WTC11 (cell line): ENCODE results near the gene AADACL2. TPM values are rescaled to one million over a fixed set of nuclear protein-coding genes. Genes with fewer than 3 reads are reported as not detected.

Experiments
- ATAC-seq: fragments of 200-7000 bp; cut with Tn5 transposase; 2 replicates; pipeline ENCODE4 v1.10.0; 2021; ENCODE audit warnings: mild to moderate bottlenecking, moderate library complexity
- CTCF ChIA-PET: fragments of 300-600 bp; sonication (Branson Sonifier 250); formaldehyde crosslinking; loops from one replicate; lab custom pipeline; 2021; ENCODE audit warnings: antibody characterized with exemption; lab: Charles Lee
- POLR2A ChIA-PET: fragments of 350-600 bp; sonication (Branson Sonifier 250); formaldehyde crosslinking; loops from one replicate; lab custom pipeline; 2021; ENCODE audit warnings: antibody characterized with exemption; lab: Charles Lee
- DNase-seq: peaks from one replicate; pipeline ENCODE4 v3.0.0; 2021; ENCODE audit warnings: low spot score
- H3K27ac Mint-ChIP-seq: 2 replicates; pipeline ENCODE4 v1.8.0; 2021; ENCODE audit warnings: mixed read lengths
- H3K27me3 Mint-ChIP-seq: 2 replicates; pipeline ENCODE4 v1.8.0; 2021; ENCODE audit warnings: low read depth, mild to moderate bottlenecking, moderate library complexity, mixed read lengths
- H3K36me3 Mint-ChIP-seq: 2 replicates; pipeline ENCODE4 v1.8.0; 2021; ENCODE audit warnings: mixed read lengths
- H3K4me1 Mint-ChIP-seq: 2 replicates; pipeline ENCODE4 v1.8.0; 2022; ENCODE audit warnings: mixed read lengths
- H3K4me3 Mint-ChIP-seq: 2 replicates; pipeline ENCODE4 v1.8.0; 2021; ENCODE audit warnings: mild to moderate bottlenecking, moderate library complexity, mixed read lengths
- H3K9me3 Mint-ChIP-seq: 2 replicates; pipeline ENCODE4 v1.8.0; 2021; ENCODE audit warnings: mixed read lengths
- ESRRA ChIP-seq: sonication (generic); formaldehyde crosslinking; IDR thresholded peaks from 2 replicates; pipeline ENCODE4 v1.8.1; 2022; ENCODE audit warnings: mild to moderate bottlenecking, missing genetic modification reagents, borderline replicate concordance
- FOXP1 ChIP-seq: sonication (generic); formaldehyde crosslinking; IDR thresholded peaks from 2 replicates; pipeline ENCODE4 v1.8.0; 2022; ENCODE audit warnings: missing genetic modification reagents, mild to moderate bottlenecking, moderate library complexity, borderline replicate concordance
- GABPB1 ChIP-seq: sonication (generic); formaldehyde crosslinking; IDR thresholded peaks from 2 replicates; pipeline ENCODE4 v1.8.1; 2023; ENCODE audit warnings: mild to moderate bottlenecking, missing genetic modification reagents
- GRHL2 ChIP-seq: fragments of 250-450 bp; sonication (Bioruptor Pico); IDR thresholded peaks from 2 replicates; pipeline ENCODE4 v1.8.0; 2022; ENCODE audit warnings: mild to moderate bottlenecking, moderate library complexity; ENCODE audit not compliant: insufficient replicate concordance, severe bottlenecking
- GTF2I ChIP-seq: fragments of 250-450 bp; sonication (Bioruptor Pico); conservative IDR thresholded peaks from 2 replicates; pipeline ENCODE4 v1.4.0; 2021; ENCODE audit warnings: mild to moderate bottlenecking
- IRF2 ChIP-seq: sonication (generic); formaldehyde crosslinking; IDR thresholded peaks from 2 replicates; pipeline ENCODE4 v1.8.0; 2022; ENCODE audit warnings: low read depth, missing genetic modification reagents, borderline replicate concordance
- MXD4 ChIP-seq: fragments of 250-450 bp; sonication (Bioruptor Pico); IDR thresholded peaks from 2 replicates; pipeline ENCODE4 v1.8.0; 2021; ENCODE audit warnings: mild to moderate bottlenecking, moderate library complexity, borderline replicate concordance
- NR1H2 ChIP-seq: sonication (generic); formaldehyde crosslinking; IDR thresholded peaks from 2 replicates; pipeline ENCODE4 v1.9.0; 2021; ENCODE audit warnings: mild to moderate bottlenecking, moderate library complexity, missing genetic modification reagents
- NR3C1 ChIP-seq: sonication (generic); formaldehyde crosslinking; conservative IDR thresholded peaks from 2 replicates; pipeline ENCODE4 v1.8.1; 2023; ENCODE audit warnings: low read depth, mild to moderate bottlenecking, missing genetic modification reagents
- RELA ChIP-seq: sonication (generic); formaldehyde crosslinking; IDR thresholded peaks from 2 replicates; pipeline ENCODE4 v1.8.1; 2022; ENCODE audit warnings: missing genetic modification reagents, mild to moderate bottlenecking, borderline replicate concordance
- SMAD4 ChIP-seq: sonication (generic); formaldehyde crosslinking; IDR thresholded peaks from 2 replicates; pipeline ENCODE4 v1.8.0; 2022; ENCODE audit warnings: mild to moderate bottlenecking, missing genetic modification reagents
- TEAD4 ChIP-seq: sonication (generic); formaldehyde crosslinking; IDR thresholded peaks from 2 replicates; pipeline ENCODE4 v1.8.0; 2022; ENCODE audit warnings: mild to moderate bottlenecking, missing genetic modification reagents
- ZNF138 ChIP-seq: sonication (generic); formaldehyde crosslinking; conservative IDR thresholded peaks from 2 replicates; pipeline ENCODE4 v1.8.1; 2022; ENCODE audit warnings: mild to moderate bottlenecking, moderate library complexity, missing genetic modification reagents
- ZNF263 ChIP-seq: sonication (generic); formaldehyde crosslinking; IDR thresholded peaks from 2 replicates; pipeline ENCODE4 v1.8.1; 2022; ENCODE audit warnings: low read depth, mild to moderate bottlenecking, moderate library complexity, missing genetic modification reagents
- ZNF317 ChIP-seq: sonication (generic); formaldehyde crosslinking; IDR thresholded peaks from 2 replicates; pipeline ENCODE4 v1.8.1; 2023; ENCODE audit warnings: low read depth, mild to moderate bottlenecking, moderate library complexity, missing genetic modification reagents, borderline replicate concordance
- total RNA-seq: library from RNA; stranded (reverse); gene quantifications from 3 replicates; pipeline ENCODE4 v1.2.3, GENCODE V29; 2021
- TF ChIP-seq, protein P1 (sequence below): sonication (generic); formaldehyde crosslinking; IDR thresholded peaks from 2 replicates; pipeline ENCODE4 v1.8.0; 2023; ENCODE audit warnings: mild to moderate bottlenecking, missing genetic modification reagents
- TF ChIP-seq, protein P2 (sequence below): sonication (generic); formaldehyde crosslinking; IDR thresholded peaks from 2 replicates; pipeline ENCODE4 v1.8.0; 2023; ENCODE audit warnings: missing genetic modification reagents
- TF ChIP-seq, protein P3 (sequence below): sonication (generic); formaldehyde crosslinking; IDR thresholded peaks from 2 replicates; pipeline ENCODE4 v1.8.1; 2022; ENCODE audit warnings: low read depth, missing genetic modification reagents, borderline replicate concordance
- TF ChIP-seq, protein P4 (sequence below): sonication (generic); formaldehyde crosslinking; IDR thresholded peaks from 2 replicates; pipeline ENCODE4 v1.8.0; 2022; ENCODE audit warnings: missing genetic modification reagents
- TF ChIP-seq, protein P5 (sequence below): sonication (generic); formaldehyde crosslinking; IDR thresholded peaks from 2 replicates; pipeline ENCODE4 v1.8.0; 2022; ENCODE audit warnings: mild to moderate bottlenecking, missing genetic modification reagents
- TF ChIP-seq, protein P6 (sequence below): sonication (generic); formaldehyde crosslinking; IDR thresholded peaks from 2 replicates; pipeline ENCODE4 v1.8.0; 2022; ENCODE audit warnings: mild to moderate bottlenecking, missing genetic modification reagents
- TF ChIP-seq, protein P7 (sequence below): sonication (generic); formaldehyde crosslinking; IDR thresholded peaks from 2 replicates; pipeline ENCODE4 v1.8.1; 2023; ENCODE audit warnings: mild to moderate bottlenecking, missing genetic modification reagents, moderate library complexity
- TF ChIP-seq, protein P8 (sequence below): fragments of 250-450 bp; sonication (Bioruptor Pico); IDR thresholded peaks from 2 replicates; pipeline ENCODE4 v1.9.0; 2021; ENCODE audit warnings: mild to moderate bottlenecking

Gene AADACL2
- total RNA-seq, 1 experiment from 2014 or later, result not detected

DNA sequence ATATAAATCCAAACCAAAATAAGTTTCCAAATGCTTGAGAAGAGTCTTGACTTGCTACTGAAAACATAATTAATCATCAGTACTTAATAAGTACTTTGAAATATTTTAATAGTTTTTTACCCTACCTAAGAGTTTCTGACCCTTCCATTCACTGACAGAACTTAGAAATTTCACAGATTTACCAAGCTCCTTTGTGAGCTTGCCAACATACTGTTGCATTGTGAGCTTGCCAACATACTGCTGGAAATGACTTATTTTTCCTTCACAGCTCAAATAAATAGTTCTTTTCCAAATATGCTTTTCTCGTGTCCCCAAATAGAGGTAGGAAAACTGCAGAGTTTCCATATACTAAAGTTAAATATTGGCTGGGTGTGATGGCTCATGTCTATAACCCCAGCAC is 70.5 kb downstream of the AADACL2 start (continued):
- TF ChIP-seq, protein P1, sequence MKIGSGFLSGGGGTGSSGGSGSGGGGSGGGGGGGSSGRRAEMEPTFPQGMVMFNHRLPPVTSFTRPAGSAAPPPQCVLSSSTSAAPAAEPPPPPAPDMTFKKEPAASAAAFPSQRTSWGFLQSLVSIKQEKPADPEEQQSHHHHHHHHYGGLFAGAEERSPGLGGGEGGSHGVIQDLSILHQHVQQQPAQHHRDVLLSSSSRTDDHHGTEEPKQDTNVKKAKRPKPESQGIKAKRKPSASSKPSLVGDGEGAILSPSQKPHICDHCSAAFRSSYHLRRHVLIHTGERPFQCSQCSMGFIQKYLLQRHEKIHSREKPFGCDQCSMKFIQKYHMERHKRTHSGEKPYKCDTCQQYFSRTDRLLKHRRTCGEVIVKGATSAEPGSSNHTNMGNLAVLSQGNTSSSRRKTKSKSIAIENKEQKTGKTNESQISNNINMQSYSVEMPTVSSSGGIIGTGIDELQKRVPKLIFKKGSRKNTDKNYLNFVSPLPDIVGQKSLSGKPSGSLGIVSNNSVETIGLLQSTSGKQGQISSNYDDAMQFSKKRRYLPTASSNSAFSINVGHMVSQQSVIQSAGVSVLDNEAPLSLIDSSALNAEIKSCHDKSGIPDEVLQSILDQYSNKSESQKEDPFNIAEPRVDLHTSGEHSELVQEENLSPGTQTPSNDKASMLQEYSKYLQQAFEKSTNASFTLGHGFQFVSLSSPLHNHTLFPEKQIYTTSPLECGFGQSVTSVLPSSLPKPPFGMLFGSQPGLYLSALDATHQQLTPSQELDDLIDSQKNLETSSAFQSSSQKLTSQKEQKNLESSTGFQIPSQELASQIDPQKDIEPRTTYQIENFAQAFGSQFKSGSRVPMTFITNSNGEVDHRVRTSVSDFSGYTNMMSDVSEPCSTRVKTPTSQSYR (CRISPR knock-in tag), result no peak
- no peak for TF ChIP-seq NR3C1 (CRISPR knock-in tag)
- no peak for TF ChIP-seq FOXP1 (CRISPR knock-in tag)
- no peak for TF ChIP-seq GABPB1 (CRISPR knock-in tag)
- no peak for TF ChIP-seq ESRRA (CRISPR knock-in tag)
- TF ChIP-seq, all 79 proteins: peak for 0

DNA sequence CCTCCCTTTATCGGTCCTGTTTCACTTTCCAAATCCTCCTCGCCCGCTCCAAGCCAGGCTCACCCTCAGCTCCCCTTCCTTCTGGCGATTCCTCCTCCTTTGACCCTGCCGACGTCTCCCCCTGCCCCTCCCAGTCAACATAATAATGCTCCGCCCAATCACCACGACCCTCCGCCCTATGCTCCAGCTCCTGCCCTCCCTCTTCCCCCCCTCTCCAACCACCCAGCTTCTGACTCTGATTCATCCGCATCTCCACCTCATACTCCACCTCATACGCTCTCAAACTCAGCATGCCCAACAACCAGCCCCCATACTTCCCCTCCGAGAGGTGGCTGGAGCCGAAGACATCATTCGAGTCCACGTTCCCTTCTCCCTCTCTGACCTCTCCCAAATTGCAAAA is 73.1 kb downstream of the AADACL2 start:
- CTCF ChIA-PET, result no interaction called here
- H3K4me1 Mint-ChIP-seq, result no peaks in the 10 kb centered on the region
- peaks cover 25% of the 10 kb centered on the region for H3K9me3 Mint-ChIP-seq
- DNase-seq (no peak), ATAC-seq (no peak)
- H3K27ac Mint-ChIP-seq, result no peak overlapping the region
- no peaks in the 10 kb centered on the region for H3K27me3 Mint-ChIP-seq
- POLR2A ChIA-PET, result no interaction called here
- H3K36me3 Mint-ChIP-seq, result peaks cover 10% of the 10 kb centered on the region
- no peak overlapping the region for H3K4me3 Mint-ChIP-seq
- TF ChIP-seq, protein P2, sequence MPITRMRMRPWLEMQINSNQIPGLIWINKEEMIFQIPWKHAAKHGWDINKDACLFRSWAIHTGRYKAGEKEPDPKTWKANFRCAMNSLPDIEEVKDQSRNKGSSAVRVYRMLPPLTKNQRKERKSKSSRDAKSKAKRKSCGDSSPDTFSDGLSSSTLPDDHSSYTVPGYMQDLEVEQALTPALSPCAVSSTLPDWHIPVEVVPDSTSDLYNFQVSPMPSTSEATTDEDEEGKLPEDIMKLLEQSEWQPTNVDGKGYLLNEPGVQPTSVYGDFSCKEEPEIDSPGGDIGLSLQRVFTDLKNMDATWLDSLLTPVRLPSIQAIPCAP (CRISPR knock-in tag), result no peak
- TF ChIP-seq, protein P3, sequence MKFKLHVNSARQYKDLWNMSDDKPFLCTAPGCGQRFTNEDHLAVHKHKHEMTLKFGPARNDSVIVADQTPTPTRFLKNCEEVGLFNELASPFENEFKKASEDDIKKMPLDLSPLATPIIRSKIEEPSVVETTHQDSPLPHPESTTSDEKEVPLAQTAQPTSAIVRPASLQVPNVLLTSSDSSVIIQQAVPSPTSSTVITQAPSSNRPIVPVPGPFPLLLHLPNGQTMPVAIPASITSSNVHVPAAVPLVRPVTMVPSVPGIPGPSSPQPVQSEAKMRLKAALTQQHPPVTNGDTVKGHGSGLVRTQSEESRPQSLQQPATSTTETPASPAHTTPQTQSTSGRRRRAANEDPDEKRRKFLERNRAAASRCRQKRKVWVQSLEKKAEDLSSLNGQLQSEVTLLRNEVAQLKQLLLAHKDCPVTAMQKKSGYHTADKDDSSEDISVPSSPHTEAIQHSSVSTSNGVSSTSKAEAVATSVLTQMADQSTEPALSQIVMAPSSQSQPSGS (CRISPR knock-in tag), result no peak
- TF ChIP-seq, protein P4, sequence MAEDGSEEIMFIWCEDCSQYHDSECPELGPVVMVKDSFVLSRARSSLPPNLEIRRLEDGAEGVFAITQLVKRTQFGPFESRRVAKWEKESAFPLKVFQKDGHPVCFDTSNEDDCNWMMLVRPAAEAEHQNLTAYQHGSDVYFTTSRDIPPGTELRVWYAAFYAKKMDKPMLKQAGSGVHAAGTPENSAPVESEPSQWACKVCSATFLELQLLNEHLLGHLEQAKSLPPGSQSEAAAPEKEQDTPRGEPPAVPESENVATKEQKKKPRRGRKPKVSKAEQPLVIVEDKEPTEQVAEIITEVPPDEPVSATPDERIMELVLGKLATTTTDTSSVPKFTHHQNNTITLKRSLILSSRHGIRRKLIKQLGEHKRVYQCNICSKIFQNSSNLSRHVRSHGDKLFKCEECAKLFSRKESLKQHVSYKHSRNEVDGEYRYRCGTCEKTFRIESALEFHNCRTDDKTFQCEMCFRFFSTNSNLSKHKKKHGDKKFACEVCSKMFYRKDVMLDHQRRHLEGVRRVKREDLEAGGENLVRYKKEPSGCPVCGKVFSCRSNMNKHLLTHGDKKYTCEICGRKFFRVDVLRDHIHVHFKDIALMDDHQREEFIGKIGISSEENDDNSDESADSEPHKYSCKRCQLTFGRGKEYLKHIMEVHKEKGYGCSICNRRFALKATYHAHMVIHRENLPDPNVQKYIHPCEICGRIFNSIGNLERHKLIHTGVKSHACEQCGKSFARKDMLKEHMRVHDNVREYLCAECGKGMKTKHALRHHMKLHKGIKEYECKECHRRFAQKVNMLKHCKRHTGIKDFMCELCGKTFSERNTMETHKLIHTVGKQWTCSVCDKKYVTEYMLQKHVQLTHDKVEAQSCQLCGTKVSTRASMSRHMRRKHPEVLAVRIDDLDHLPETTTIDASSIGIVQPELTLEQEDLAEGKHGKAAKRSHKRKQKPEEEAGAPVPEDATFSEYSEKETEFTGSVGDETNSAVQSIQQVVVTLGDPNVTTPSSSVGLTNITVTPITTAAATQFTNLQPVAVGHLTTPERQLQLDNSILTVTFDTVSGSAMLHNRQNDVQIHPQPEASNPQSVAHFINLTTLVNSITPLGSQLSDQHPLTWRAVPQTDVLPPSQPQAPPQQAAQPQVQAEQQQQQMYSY (CRISPR knock-in tag), result no peak
- TF ChIP-seq ZNF317 (no peak), GTF2I (CRISPR knock-in tag) (no peak), TEAD4 (CRISPR knock-in tag) (no peak), IRF2 (CRISPR knock-in tag) (no peak), GRHL2 (no peak), ZNF138 (no peak), NR1H2 (CRISPR knock-in tag) (no peak), ZNF263 (CRISPR knock-in tag) (no peak), MXD4 (CRISPR knock-in tag) (no peak), RELA (CRISPR knock-in tag) (no peak), SMAD4 (CRISPR knock-in tag) (no peak)
- TF ChIP-seq, protein P5, sequence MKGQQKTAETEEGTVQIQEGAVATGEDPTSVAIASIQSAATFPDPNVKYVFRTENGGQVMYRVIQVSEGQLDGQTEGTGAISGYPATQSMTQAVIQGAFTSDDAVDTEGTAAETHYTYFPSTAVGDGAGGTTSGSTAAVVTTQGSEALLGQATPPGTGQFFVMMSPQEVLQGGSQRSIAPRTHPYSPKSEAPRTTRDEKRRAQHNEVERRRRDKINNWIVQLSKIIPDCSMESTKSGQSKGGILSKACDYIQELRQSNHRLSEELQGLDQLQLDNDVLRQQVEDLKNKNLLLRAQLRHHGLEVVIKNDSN, result no peak
- TF ChIP-seq, protein P6, sequence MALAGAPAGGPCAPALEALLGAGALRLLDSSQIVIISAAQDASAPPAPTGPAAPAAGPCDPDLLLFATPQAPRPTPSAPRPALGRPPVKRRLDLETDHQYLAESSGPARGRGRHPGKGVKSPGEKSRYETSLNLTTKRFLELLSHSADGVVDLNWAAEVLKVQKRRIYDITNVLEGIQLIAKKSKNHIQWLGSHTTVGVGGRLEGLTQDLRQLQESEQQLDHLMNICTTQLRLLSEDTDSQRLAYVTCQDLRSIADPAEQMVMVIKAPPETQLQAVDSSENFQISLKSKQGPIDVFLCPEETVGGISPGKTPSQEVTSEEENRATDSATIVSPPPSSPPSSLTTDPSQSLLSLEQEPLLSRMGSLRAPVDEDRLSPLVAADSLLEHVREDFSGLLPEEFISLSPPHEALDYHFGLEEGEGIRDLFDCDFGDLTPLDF, result no peak
- TF ChIP-seq, protein P7, sequence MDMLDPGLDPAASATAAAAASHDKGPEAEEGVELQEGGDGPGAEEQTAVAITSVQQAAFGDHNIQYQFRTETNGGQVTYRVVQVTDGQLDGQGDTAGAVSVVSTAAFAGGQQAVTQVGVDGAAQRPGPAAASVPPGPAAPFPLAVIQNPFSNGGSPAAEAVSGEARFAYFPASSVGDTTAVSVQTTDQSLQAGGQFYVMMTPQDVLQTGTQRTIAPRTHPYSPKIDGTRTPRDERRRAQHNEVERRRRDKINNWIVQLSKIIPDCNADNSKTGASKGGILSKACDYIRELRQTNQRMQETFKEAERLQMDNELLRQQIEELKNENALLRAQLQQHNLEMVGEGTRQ, result no peak
- TF ChIP-seq, protein P8, sequence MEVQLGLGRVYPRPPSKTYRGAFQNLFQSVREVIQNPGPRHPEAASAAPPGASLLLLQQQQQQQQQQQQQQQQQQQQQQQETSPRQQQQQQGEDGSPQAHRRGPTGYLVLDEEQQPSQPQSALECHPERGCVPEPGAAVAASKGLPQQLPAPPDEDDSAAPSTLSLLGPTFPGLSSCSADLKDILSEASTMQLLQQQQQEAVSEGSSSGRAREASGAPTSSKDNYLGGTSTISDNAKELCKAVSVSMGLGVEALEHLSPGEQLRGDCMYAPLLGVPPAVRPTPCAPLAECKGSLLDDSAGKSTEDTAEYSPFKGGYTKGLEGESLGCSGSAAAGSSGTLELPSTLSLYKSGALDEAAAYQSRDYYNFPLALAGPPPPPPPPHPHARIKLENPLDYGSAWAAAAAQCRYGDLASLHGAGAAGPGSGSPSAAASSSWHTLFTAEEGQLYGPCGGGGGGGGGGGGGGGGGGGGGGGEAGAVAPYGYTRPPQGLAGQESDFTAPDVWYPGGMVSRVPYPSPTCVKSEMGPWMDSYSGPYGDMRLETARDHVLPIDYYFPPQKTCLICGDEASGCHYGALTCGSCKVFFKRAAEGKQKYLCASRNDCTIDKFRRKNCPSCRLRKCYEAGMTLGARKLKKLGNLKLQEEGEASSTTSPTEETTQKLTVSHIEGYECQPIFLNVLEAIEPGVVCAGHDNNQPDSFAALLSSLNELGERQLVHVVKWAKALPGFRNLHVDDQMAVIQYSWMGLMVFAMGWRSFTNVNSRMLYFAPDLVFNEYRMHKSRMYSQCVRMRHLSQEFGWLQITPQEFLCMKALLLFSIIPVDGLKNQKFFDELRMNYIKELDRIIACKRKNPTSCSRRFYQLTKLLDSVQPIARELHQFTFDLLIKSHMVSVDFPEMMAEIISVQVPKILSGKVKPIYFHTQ, result no peak
